Limb (tissue), 2 donors: Measurements from ENCODE around the gene EMID1.
A peak's percentile ranks its signal among the peaks of the same experiment; 100 is the strongest.
"Not testable (repeated sequence)": the region's sequence is repeated elsewhere in the genome, so short reads cannot be mapped to it uniquely, and the experiment has no call there.

Source experiments
- DNase-seq, 2 donors: peaks; one replicate each; pipeline ENCODE4 v3.0.0-alpha.2; 2016; ENCODE audit errors: extremely low spot score in 2 of 2

The EMID1 gene

DNA sequence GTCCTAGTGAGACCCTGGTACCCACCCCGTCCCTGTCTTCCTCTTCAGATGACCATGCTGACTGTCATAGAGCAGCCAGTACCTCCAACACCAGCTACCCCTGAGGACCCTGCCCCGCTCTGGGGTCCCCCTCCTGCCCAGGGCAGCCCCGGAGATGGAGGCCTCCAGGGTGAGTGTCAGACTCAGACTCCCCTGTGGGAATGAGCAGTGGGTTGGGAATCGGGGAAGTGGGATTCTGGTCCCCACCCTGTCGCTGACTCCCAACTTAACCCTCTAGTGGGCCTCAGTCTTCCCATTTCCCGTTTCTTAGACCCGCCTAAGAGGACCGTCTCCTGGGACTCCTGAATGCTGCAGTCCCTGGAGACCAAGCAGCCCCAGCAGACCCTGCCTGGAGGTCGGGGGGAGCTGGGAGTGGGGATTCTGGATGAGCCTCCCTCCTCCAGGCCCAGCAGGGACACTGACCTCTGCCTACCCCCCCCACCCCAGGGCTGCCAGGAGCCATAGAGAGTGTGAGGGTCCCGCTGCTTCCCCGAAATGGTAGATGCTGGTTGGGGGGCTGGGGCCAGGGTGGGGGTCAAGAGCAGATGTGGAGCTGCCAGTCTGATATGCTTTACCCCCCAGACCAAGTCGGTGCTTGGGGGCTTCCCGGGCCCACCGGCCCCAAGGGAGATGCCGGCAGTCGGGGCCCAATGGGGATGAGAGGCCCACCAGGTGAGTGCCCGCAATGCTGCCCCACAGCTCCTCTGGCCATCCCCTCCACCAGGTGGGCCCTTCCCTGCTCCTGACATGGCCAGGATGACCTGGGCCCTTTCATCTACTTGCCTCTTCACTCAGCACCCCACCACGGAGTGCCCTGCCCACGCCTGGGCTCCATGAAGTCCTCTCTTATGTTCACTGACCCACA is 25.5 kb downstream of the EMID1 start:
- DNase-seq: no peak

DNA sequence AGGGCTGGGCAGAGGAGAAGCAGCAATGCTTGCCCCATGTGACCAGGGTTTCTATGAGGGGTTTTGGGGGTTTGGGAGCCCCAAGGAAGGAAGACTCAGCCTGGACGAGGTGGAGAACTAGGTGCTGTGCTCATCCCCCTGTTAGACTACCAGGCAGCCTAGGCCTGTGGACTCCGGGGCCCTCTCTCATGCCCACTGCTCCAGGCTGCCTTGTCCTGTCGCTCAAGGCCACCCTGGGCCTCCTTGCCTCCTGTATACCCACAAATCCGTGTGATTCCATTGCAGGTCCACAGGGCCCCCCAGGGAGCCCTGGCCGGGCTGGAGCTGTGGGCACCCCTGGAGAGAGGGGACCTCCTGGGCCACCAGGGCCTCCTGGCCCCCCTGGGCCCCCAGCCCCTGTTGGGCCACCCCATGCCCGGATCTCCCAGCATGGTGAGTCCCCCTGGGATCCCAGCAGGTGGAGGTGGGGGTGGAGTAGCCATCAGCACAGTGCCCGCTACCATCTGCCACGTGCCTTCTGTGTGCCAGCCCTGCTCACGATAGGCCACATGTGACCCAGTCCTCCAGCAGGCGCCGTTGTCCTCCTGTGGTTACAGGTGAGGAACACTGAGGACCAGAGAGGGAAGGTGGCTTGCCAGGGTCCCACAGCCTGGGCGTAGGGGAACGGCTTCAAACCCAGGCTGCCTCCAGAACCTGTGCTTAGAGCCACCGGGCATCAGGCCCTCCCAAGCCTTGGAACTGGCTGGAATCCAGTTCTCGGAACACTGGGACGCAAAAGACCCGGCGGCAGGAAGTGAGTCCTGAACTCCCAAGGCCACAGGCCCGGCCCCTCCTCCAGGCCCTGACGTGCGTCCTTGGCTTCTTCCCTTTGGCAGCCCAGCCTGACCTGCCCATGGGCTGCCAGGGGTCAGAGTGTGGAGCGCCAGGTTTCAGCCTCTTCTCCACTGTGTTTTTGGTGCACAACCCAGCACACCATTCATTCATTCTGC is 26.6 kb downstream of the EMID1 start:
- DNase-seq: no peak

DNA sequence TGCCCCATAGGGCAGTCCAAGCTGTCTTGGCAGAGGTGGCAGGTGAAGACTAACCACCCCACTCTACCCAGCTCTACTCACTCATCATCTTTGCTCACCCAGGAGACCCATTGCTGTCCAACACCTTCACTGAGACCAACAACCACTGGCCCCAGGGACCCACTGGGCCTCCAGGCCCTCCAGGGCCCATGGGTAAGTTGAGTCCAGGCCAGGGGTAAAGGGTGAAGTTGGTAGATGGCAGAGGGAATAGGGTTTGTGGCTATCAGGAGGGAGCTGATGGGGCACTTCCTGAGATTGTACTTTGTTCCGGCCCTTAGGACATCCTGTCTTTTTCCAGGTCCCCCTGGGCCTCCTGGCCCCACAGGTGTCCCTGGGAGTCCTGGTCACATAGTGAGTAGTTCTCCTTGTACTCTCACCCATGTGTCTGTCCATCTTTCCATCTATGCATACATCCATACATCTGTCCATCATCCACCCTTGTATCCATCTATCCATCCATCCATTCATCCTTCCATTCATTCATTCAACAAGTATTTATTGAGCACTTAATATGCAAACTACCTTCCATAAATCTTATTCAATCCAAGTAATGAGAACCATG is 27.7 kb downstream of the EMID1 start:
- DNase-seq: no peak

DNA sequence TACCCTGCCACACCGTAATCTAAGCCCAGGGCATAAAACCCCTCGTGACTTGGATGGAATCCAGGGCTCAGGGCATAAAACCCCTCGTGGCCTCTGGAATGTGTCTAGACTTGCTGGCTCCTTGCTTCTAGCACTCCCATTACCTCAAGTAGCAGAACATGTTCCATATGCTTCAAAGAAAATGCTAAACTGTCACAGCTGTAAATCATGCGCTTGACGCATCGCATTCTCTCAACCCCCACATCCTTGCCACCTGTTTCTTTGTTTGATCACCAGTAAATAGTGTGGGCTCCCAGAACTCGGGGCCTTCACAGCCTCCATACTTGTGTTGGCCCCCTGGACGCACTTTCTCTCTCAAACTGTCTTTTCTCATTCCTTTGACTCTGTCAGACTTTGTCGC is 34.8 kb downstream of the EMID1 start:
- not testable (repeated sequence) for DNase-seq

DNA sequence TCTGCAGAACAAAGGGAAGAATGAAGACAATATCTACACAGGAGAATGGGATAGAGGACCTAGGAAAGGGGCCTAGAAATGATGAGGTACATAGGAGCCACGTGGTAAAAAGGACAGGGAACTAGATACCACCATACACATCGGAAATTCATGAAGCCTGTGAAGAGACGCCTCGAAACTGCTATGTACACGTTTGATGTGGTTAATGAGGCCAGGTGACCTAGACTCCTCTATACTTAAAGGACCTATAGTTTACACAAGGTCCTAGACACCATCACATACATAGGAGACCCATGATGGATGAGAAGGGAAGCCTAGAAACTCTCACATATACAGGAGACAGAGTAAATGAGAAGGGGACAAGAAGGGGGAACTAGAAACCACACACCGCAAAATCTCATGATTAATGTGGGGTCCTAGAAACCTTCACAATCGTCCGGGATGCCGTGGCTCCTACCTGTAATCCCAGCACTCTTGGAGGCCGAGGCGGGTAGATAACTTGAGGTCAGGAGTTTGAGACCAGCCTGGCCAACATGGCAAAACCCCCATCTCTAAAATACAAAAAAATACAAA is 38.3 kb downstream of the EMID1 start:
- DNase-seq: no peak

DNA sequence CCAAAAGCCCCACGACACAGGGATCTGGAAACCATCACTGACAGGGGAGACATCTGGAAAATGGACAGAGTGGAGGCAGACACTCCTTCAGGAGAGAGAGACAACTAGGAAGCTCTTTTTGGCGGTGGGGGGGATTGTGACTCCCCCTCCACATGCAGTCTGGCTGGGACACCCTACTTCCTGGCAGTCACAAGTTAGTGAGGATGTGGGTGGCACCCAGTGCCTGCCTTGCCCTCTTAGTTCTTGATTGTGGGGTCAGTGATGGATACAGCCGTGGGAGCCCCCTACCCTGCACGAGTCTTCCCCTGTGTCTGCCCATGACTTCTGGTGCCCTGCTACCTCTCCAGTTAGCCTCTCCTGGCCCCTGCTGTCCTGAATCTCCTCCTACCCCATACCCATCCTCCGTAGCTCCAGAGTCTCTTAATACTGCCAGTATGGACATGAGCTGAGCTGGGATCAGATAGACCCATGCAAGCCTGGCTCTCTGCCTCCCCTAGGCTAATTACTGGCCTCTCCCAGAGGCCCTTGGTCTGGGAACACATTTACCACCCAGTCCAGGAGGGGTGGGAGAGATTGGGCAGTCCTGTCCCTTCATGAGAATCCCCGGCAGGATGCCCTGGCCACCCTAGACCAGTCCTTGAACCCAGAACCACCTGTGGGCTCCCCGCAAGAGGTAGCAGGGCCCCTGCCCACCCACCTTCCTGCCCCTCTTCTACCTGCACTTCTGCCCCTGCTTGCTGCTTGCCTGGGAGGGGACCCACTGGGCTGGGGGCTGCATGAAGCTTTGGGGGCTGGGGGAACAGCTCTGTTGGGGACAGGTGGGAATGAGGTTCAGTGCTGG is 39.3 kb downstream of the EMID1 start:
- no peak for DNase-seq

DNA sequence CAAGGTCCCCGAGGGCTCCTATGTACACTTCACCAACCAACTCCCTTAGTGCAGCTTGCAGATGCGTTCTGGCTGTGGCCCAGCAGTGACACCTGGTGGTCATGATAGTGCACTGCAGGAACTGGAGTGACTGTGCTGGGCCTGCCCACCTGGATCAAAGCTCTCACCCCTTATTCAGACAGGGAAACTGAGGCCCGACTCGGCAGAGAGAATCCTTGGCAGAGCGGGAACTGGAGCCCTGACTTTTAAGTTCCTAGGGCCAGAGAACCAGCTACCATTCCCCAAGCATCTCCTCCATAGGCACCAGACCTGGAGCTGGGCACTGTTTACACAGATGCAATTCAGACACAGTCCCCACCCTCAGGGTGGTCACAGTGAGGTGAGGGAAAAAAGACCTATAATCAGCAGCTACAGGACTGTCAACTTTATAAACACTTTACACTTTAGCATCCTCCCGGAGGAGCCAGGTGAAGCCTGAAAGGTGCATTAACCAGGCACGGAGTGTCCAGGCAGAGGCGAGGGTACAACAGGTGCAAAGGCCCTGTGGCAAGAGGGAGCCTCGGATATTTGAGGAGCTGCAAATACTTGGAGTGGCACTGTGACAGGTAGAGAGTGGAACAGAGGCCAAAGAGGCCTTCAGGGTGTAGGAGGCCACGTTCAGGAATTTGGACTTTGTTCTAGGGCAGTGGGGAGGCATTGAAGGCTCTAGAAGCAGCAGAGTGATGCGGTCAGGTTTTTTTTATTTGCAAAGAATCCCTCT is 40.1 kb downstream of the EMID1 start:
- peak; percentile 67 to 84 for DNase-seq

DNA sequence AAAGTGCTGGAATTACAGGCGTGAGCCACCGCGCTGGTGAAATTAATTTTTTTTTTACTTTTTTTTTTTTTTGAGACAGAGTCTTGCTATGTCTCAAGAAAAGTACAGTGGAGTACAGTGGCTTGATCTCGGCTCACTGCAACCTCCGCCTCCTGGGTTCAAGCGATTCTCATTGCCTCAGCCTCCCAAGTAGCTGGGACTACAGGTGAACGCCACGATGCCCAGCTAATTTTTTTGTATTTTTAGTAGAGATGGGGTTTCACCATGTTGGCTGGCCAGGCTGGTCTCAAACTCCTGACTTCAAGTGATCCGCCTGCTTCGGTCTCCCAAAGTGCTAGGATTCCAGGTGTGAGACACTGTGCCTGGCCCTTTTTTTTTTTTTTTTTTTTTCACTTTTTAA is 42.2 kb downstream of the EMID1 start:
- not testable (repeated sequence) for DNase-seq

DNA sequence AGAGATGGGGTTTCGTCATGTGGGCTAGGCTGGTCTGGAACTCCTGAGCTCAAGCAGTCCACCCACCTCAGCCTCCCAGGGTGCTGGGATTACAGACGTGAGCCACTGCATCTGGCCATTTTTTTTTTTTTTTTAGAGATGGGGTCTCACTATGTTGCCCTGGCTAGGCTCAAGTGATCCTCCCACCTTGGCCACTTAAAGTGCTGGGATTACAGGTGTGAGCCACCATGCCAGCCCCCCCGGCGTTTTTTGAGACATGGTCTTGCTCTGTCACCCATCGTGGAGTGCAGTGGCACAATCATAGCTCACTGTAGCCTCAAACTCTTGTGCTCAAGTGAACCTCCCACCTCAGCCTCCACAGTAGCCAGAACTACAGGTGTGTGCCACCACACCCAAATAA is 45.6 kb downstream of the EMID1 start:
- no peak for DNase-seq

DNA sequence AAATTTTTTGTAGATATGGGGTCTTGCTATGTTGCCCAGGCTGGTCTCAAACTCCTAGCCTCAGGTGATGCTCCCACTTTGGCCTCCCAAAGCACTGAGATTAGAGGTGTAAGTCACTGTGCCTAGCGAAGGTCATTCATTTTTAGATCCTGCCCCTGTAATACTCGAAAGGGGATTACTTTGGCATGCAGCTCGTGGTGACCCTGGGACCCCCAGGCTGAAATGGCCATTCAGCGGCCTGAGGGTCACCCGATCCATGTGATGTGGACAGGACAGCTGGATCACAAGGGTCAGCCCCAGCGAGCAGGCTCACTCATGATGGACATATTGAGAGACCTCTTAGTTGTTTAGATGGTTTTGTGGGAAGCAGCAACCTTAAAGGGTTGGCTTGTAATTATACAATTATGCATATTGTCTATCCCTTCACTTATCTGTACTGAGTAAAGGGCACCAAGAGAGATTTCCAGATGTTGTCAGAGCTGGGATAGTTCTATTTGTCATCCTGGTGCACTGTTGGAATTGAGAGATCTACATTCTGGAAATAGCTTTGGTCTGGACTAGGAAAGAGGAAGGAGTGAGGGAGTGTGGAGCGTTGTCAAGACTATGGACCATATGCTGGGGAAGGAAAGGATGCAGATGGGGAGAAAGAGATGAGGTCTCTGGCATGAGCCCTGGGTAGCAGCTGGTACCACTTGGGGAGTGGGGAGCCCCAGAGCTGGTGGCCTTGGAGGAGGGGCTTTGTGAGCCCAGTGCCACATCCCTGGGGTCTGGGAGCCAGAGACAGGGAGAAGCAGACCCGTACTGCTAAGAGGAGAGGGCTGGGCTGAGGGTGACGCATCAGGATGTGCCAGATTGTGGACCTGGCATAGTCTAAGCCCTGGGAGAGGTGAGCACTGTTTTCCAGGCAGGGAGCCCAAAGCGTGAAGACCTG is 46.5 kb downstream of the EMID1 start:
- no peak for DNase-seq

DNA sequence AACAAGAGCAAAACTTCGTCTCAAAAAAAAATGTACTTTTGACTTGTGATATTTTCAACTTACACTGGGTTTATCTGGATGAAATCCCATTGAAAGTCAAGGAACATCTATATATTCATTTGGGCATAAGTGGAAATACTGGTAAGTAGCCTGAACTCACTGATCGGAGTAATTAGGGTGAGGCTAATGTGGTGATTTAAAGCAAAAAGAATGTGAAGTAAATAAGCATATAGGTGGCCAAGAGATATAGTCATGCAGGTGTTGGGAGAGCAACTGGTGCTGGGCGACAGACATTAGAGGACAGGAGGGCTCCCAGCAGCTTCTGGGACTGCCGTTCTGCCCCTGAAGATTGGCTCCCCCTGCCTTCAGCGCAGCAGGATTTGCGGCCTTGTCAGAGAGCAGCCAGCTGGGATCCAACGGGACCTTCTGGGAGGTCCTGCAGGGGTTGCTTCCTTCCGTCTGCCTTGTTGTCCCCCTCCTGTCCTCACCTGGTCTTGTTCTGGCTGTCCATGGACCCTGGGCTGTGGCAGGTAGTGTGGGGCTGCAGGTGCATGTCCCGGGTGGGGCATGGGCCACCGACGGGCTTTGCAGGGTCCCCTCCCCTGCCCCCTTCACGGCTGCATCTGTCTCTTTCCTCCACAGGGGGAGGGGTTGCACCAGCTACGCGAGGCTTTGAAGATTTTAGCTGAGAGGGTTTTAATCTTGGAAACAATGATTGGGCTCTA is 48.0 kb downstream of the EMID1 start:
- no peak for DNase-seq

DNA sequence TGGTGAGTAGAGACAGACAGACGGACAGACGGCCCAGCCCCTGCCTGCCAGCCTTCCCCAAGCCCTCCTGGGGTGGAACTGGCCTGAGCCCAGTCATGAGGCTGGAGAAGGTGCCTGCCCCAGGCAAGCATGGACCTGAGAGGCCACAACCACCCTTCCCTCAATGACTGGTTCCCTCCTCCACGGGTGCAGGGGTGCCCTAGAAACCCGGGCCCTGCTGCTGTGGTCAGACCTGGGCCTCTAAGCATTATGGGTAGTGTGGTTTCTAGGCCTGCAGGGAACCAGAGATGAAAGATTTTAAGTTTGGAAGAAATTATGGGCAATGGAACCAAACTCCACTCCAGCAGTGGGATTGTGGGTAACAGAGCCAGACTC is 48.6 kb downstream of the EMID1 start:
- DNase-seq: no peak

DNA sequence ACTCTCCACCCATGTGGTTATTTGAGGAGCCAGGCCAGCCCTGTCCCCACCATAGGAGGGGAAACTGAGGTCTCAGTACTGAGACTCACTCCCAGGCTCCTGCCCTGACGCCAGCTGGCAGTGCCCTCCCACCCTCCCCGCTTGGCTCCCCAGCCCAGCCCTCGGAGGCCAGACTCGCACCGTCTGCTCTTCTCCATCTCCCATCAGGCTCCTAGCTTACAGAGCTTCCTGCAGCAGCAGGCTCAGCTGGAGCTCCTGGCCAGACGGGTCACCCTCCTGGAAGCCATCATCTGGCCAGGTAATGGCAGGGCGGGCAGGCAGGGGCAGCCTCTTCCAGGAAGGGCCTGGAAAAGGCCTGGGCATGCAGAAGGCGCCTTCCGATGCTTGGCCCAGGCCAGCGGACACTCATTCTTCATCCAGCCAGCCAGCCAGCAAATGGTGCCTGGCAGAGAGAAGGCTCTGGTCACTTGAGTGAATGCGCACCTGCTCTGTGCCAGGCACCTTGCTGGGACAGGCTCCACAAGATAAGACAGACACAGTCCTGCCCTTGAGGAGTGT is 49.4 kb downstream of the EMID1 start:
- DNase-seq: no peak

DNA sequence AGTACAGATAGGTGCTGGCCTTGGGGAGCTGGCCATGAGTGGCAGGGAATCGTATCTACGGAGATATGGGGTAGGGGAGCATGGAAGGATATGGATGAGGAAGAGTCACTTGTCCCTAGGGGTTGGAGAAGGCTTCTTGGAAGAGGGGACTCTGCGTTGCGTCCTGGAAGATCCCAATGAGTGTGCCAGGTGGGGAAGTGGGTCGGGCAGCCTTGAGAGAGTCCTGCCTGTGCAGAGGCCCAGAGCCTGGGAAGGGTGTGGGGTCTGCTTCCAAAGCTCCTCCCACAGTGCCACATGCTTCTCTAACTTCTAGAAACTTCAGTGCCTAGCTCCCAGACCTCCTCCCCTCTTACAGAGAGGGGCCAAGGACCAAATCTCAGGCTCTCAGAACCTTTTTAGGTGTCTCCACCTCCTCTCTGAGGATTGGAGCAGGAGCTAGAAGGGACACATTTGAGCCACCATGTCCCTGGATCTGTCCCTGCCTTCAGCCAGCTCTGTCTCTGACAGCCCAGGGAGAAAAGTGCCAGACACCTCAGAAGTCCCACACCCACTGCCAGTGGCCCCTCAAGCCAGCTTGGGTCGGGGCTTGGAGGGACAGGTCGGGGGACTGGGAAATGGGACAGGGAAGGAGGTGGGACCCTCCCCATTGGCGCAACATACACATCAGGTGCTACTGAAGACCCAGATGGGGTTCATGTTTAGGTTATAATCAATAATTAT is 51.1 kb downstream of the EMID1 start:
- no peak for DNase-seq

DNA sequence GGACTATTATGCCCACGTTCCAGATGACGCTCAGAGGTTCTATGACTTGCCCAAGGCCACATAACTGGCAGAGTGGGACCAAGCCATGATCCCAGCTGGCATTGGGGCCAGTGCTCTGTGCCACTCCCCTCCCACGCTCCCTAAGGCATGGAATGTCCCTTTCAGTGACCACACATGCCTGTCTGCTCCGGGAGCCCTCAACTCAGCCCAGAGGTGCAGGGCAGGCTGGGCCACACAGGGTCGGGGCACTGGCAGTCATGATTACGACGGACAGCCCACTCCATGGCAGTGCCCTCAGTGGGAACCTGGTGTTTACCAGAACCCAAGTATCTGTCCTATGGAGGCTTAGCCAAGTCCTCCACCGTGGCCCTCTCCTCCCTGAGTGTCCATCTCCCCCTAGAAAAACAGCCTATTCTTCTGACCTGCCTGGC is 52.1 kb downstream of the EMID1 start:
- no peak for DNase-seq

DNA sequence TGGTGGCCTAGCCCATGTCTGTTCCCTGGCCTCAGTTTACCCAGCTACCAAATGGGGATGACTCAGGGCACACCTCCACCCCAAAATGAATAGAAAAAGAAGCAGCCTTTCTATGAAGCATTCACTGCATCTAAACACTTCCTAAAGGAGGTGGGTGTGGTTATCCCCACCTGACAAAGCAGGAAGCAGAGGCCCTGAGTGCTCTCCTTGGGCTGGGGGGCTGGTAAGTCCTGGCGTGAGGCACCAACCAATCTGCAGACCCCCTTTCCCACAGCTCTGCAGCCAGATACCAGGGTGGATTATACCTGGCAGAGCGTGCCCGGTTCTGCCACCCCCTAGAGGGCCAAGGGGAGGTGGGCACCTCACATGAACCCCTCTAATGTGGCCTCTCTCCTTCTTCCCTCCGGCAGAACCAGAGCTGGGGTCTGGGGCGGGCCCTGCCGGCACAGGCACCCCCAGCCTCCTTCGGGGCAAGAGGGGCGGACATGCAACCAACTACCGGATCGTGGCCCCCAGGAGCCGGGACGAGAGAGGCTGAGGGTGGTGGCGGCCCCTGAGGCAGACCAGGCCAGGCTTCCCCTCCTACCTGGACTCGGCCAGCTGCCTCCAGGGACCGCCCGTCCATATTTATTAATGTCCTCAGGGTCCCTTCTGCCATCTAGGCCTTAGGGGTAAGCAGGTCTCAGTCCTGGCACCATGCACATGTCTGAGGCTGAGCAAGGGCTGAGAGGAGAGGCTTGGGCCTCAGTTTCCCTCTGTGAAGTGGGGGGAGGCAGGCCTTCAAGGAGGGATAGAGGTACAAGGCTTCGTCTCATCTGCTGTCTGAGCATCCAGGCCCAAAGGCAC is 52.9 kb downstream of the EMID1 start:
- no peak for DNase-seq
